ENCODE data around the gene HOXA11. TPM values are rescaled to one million over a fixed set of nuclear protein-coding genes. Genes with fewer than 3 reads are reported as not detected.

The HOXA11 gene
- total RNA-seq, 1 experiment from 2014 or later = 26.6 TPM

DNA sequence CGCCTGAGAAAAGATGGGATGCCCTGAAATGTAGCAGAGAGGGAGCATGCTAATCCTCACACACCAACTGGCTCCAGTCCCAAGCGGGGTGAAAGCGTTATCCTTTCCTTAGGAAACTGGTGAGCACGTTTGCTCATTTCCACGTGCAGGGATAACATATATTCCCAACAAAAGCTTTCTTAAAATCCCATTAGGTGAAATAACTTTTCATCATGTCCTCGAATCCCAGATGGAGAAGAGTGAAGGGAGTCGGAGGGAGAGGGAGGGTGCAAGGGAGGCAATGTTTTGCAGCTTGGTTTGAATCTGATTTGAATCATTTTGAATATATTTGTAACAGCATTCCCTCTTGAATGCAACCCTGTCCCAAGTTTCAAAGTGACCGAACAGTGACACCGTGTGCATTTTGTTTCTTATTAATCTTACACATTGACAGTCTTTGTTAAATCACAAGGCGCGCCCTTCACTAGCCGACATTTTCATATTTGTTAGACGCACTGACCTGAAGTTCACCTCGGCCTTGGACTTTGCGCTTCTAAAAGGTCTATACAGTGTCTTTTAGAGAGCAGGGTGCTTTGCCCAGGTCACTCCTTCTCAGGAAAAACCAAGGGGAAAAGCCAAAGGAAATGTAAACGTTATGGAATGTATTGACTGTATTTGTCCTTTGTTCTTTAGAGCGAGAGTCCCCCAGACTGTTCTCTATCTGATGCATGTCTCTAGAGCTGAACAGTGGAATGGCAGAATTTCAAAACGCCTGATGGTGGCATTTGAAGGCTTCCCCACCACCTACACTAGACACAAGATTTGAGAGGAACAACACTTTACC lies 51.4 kb downstream of the HOXA11 start:
- ATAC-seq = no peak
- DNase-seq = no peak
- ChIA-PET POLR2A (ENCODE audit: unreplicated experiment) (interaction anchor here (0.5 to 1.5 kb wide), 4 partner anchors 15 to 832 kb away, joined by 3 to 12 read pairs (median 4); no protein-coding TSS in a partner anchor), CTCF (interaction anchor here (0.6 kb wide), 1 partner anchor 265 kb away, joined by 3 read pairs; no protein-coding TSS in a partner anchor)
- peak overlapping the region; percentile 64 for H3K4me2 ChIP-seq (ENCODE audit: low read length)
- H3K27ac ChIP-seq (ENCODE audit: low read length) = peak overlapping the region; percentile 87
- no peaks in the 10 kb centered on the region for H3K27me3 ChIP-seq (ENCODE audit: low read length)
- H3K9ac ChIP-seq (ENCODE audit: low read length) = peak overlapping the region; percentile 31; the same call in 1 of the 2 replicates
- no peaks in the 10 kb centered on the region for H3K9me2 ChIP-seq (replicated peaks; ENCODE audit: low read length)
- peaks cover 40% of the 10 kb centered on the region for H3K79me2 ChIP-seq (ENCODE audit: low read length)
- no peaks in the 10 kb centered on the region for H3K36me3 ChIP-seq (ENCODE audit: low read depth, low read length)
- no peaks in the 10 kb centered on the region for H3F3A ChIP-seq (ENCODE audit: low read length, unreplicated experiment)
- no peak for TF ChIP-seq EZH2phosphoT487 (IDR thresholded peaks at IDR 0.05; ENCODE audit: borderline replicate concordance, low read length)
- no peak for TF ChIP-seq EZH2 (IDR thresholded peaks at IDR 0.05; ENCODE audit: low read length, unreplicated experiment)
- TF ChIP-seq, protein P1, sequence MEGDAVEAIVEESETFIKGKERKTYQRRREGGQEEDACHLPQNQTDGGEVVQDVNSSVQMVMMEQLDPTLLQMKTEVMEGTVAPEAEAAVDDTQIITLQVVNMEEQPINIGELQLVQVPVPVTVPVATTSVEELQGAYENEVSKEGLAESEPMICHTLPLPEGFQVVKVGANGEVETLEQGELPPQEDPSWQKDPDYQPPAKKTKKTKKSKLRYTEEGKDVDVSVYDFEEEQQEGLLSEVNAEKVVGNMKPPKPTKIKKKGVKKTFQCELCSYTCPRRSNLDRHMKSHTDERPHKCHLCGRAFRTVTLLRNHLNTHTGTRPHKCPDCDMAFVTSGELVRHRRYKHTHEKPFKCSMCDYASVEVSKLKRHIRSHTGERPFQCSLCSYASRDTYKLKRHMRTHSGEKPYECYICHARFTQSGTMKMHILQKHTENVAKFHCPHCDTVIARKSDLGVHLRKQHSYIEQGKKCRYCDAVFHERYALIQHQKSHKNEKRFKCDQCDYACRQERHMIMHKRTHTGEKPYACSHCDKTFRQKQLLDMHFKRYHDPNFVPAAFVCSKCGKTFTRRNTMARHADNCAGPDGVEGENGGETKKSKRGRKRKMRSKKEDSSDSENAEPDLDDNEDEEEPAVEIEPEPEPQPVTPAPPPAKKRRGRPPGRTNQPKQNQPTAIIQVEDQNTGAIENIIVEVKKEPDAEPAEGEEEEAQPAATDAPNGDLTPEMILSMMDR (conservative IDR thresholded peaks at IDR 0.05; ENCODE audit: low read depth, low read length) = no peak
- no peak overlapping the region for H2AFZ ChIP-seq (ENCODE audit: low read length)
- no peaks in the 10 kb centered on the region for H3K9me3 ChIP-seq (ENCODE audit: low read length)
- intact Hi-C loops (cut with micrococcal nuclease) = loop anchor here (1.0 to 2.0 kb wide), 3 partner anchors 16 to 35 kb away; no protein-coding TSS in a partner anchor
- BruUV-seq (replicated peaks) = no TSS peak
- peaks cover 46% of the 10 kb centered on the region for H3K4me1 ChIP-seq (ENCODE audit: insufficient read depth, low read length)
- no peak overlapping the region for H3K4me3 ChIP-seq (ENCODE audit: low read length)
- H4K20me1 ChIP-seq (ENCODE audit: low read length) = no peaks in the 10 kb centered on the region

DNA sequence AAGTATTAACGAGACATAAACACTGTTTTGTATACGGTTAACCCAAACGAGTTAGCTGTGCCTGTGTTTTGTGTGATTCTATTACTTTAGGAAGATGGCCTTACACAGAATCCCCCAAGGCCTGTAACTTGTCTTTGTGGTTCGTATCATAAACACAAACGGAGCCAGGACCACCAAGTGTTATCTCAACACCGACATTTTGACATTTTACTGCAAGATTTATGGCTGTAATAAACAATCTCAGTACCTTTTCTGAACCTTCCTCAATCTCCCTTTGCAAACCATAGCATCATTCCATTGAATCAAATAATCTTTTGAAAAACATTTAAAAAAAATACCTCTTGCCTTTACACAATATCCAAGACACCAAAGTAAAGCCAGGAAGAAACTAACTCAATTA lies 52.1 kb downstream of the HOXA11 start:
- H3K4me1 ChIP-seq (ENCODE audit: insufficient read depth, low read length) = peaks cover 47% of the 10 kb centered on the region

More for the DNA sequence above, 52.1 kb downstream of the HOXA11 start:
- Histone ChIP-seq H3K9me2 (replicated peaks; ENCODE audit: low read length) (no peaks in the 10 kb centered on the region), H3K27me3 (ENCODE audit: low read length) (no peaks in the 10 kb centered on the region), H2AFZ (ENCODE audit: low read length) (no peak overlapping the region), H3K27ac (ENCODE audit: low read length) (0 out of 2 replicates have a peak overlapping the region, but pooled peaks have one; percentile 87), H3K4me2 (ENCODE audit: low read length) (no peak overlapping the region), H3K36me3 (ENCODE audit: low read depth, low read length) (no peaks in the 10 kb centered on the region), H3K4me3 (ENCODE audit: low read length) (no peak overlapping the region), H3F3A (ENCODE audit: low read length, unreplicated experiment) (no peaks in the 10 kb centered on the region), H3K9ac (ENCODE audit: low read length) (no peak overlapping the region), H3K79me2 (ENCODE audit: low read length) (peaks cover 40% of the 10 kb centered on the region), H3K9me3 (ENCODE audit: low read length) (no peaks in the 10 kb centered on the region), H4K20me1 (ENCODE audit: low read length) (no peaks in the 10 kb centered on the region)
- no TSS peak for BruUV-seq (replicated peaks)
- no peak for ATAC-seq
- TF ChIP-seq, protein P1 (conservative IDR thresholded peaks at IDR 0.05; ENCODE audit: low read depth, low read length) = no peak
- TF ChIP-seq EZH2phosphoT487 (IDR thresholded peaks at IDR 0.05; ENCODE audit: borderline replicate concordance, low read length) (no peak), EZH2 (IDR thresholded peaks at IDR 0.05; ENCODE audit: low read length, unreplicated experiment) (no peak)
- ChIA-PET CTCF (no interaction called here), POLR2A (ENCODE audit: unreplicated experiment) (interaction anchor here (0.6 kb wide), 1 partner anchor 22 kb away, joined by 6 read pairs; no protein-coding TSS in a partner anchor)
- no peak for DNase-seq
- intact Hi-C loops (cut with micrococcal nuclease) = no loop called here

Data from PC-3 (cell line).